ENCODE results near the gene USP48.

DNA sequence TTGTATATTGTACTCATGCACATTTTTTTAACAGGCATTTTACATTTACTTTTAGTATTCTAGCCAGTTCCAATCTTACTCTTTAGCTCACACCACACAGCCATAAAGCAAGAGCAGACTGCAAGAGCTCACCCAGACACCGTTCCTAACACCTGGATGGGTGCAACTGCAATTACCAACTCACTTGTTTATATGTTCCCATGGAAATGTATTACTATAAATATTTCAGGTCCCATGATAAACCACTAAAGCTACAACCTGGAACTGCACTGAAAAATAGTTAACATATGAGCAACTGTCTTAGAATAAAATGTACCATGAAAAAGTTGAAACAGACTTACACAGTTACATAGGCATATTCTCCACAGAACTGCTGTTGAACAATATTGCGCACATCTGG, 30.8 kb downstream of the USP48 start:
- TF ChIP-seq POLR2AphosphoS5 (IDR thresholded peaks at IDR 0.05; ENCODE audit: insufficient read depth in 1 of 2, low read depth in 1 of 2), result no peak
- TF ChIP-seq, protein P1, sequence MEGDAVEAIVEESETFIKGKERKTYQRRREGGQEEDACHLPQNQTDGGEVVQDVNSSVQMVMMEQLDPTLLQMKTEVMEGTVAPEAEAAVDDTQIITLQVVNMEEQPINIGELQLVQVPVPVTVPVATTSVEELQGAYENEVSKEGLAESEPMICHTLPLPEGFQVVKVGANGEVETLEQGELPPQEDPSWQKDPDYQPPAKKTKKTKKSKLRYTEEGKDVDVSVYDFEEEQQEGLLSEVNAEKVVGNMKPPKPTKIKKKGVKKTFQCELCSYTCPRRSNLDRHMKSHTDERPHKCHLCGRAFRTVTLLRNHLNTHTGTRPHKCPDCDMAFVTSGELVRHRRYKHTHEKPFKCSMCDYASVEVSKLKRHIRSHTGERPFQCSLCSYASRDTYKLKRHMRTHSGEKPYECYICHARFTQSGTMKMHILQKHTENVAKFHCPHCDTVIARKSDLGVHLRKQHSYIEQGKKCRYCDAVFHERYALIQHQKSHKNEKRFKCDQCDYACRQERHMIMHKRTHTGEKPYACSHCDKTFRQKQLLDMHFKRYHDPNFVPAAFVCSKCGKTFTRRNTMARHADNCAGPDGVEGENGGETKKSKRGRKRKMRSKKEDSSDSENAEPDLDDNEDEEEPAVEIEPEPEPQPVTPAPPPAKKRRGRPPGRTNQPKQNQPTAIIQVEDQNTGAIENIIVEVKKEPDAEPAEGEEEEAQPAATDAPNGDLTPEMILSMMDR (IDR thresholded peaks at IDR 0.05), result no peak

Measured in vagina (tissue), 2 donors.